ENCODE measurements around the gene OR6C2. TPM values are rescaled to one million over a fixed set of nuclear protein-coding genes. Genes with fewer than 3 reads are reported as not detected.

Gene OR6C2
- total RNA-seq, 1 experiment from 2014 or later, result not detected

DNA sequence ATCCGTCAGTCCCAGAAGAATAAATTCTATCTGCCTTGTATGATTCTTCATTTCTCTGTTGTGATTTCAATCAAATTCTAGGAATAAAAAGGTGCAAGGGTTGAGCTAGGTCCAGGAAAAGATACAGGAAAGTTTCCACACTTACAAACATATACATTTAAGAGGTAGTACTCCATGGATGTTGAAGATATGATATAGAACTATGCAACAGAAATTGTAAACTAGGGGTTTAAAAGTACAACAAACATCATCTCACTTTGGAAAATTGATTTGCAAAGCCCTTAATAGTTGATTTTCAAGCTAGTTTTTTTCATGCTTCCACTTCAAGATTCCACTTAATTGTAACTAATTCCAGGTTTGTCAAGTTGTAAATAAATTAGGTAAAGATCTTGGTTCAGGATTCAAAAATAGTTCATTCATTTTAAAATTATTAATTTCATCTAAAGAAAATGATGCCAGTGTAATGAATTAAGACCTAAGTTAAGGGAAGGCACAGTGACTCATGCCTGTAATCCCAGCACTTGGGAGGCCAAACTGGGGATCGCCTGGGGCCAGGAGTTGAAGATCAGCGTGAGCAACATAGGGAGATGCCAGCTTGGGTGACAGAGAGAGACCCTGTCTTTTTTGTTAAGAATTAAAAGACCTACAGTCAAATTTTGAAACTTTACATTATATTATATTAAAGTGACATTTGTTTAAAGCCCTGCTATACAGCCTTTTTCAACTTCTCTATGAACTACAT is 26.4 kb downstream of the OR6C2 start, which contains the start of gene OR6C70:
OR6C70 (minus strand) TSS at position 51 of the 742 bp plus-strand sequence; CDS start at position 51, 0 bp downstream.
- Mint-ChIP-seq H3K36me3 (ENCODE audit: insufficient read depth in 1 of 3, low read depth in 3 of 3) (no peaks in the 10 kb centered on the region), H3K9me3 (no peaks in the 10 kb centered on the region), H3K4me3 (no peak within 1 kb of the TSS), H3K4me1 (no peaks in the 10 kb centered on the region), H3K27me3 (ENCODE audit: low read depth) (no peaks in the 10 kb centered on the region), H3K27ac (no peak within 1 kb of the TSS)
- H2BK12ac ChIP-seq (ENCODE audit: insufficient read length, low read depth, low read length), result no peak within 1 kb of the TSS
- no peak within 1 kb of the TSS for H3K14ac ChIP-seq (ENCODE audit: insufficient read depth, low read length)
- H2BK20ac ChIP-seq (ENCODE audit: low read depth, low read length, poor library complexity, severe bottlenecking), result no peak within 1 kb of the TSS
- H3K18ac ChIP-seq (ENCODE audit: insufficient read length, low read depth, low read length), result no peak within 1 kb of the TSS
- no peak within 1 kb of the TSS for H3K4me2 ChIP-seq (ENCODE audit: insufficient read depth, insufficient read length, low read length)
- no peak within 1 kb of the TSS for H3K9ac ChIP-seq (ENCODE audit: extremely low read depth, insufficient read length, low read length)
- no peak within 1 kb of the TSS for H3T11ph ChIP-seq (ENCODE audit: low read length)
- no peak within 1 kb of the TSS for H2BK5ac ChIP-seq (ENCODE audit: insufficient read length, low read length)
- H4K91ac ChIP-seq (ENCODE audit: insufficient read length, low read depth, low read length), result no peak within 1 kb of the TSS
- no peaks in the 10 kb centered on the region for H3K79me2 ChIP-seq (ENCODE audit: insufficient read depth, low read length)
- H3K4ac ChIP-seq (ENCODE audit: low read depth, low read length), result no peak within 1 kb of the TSS
- H2AK5ac ChIP-seq (ENCODE audit: insufficient read length, low read length), result no peak within 1 kb of the TSS
- H4K8ac ChIP-seq (replicated peaks; ENCODE audit: insufficient read length, low read depth, low read length), result no peak within 1 kb of the TSS
- no peak within 1 kb of the TSS for H3K56ac ChIP-seq (ENCODE audit: insufficient read length, low read depth, low read length)
- no peak within 1 kb of the TSS for H3K27ac ChIP-seq (ENCODE audit: insufficient read length, low read depth, low read length)
- H4K20me1 ChIP-seq (ENCODE audit: control insufficient read depth, insufficient read depth, insufficient read length), result no peaks in the 10 kb centered on the region
- H3K4me1 ChIP-seq (ENCODE audit: insufficient read depth, low read length), result no peaks in the 10 kb centered on the region
- H4K5ac ChIP-seq (ENCODE audit: insufficient read length, low read depth, low read length), result no peak within 1 kb of the TSS
- no peak within 1 kb of the TSS for H2BK15ac ChIP-seq (ENCODE audit: low read depth, low read length)
- DNase-seq, result peak; percentile 29
- TF ChIP-seq, protein P1, sequence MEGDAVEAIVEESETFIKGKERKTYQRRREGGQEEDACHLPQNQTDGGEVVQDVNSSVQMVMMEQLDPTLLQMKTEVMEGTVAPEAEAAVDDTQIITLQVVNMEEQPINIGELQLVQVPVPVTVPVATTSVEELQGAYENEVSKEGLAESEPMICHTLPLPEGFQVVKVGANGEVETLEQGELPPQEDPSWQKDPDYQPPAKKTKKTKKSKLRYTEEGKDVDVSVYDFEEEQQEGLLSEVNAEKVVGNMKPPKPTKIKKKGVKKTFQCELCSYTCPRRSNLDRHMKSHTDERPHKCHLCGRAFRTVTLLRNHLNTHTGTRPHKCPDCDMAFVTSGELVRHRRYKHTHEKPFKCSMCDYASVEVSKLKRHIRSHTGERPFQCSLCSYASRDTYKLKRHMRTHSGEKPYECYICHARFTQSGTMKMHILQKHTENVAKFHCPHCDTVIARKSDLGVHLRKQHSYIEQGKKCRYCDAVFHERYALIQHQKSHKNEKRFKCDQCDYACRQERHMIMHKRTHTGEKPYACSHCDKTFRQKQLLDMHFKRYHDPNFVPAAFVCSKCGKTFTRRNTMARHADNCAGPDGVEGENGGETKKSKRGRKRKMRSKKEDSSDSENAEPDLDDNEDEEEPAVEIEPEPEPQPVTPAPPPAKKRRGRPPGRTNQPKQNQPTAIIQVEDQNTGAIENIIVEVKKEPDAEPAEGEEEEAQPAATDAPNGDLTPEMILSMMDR (conservative IDR thresholded peaks at IDR 0.05), result no peak
- no peak within 1 kb of the TSS for H2AFZ ChIP-seq (ENCODE audit: low read length)
- H3K23ac ChIP-seq (ENCODE audit: insufficient read length, low read depth, low read length), result no peak within 1 kb of the TSS
- no CpG with 5 or more reads among the region's 3 CpGs for WGBS (ENCODE audit: extremely low coverage, insufficient read length, low lambda C conversion rate)
- H3K9me3 ChIP-seq (ENCODE audit: control insufficient read depth, low read depth, low read length), result no peaks in the 10 kb centered on the region
- no peaks in the 10 kb centered on the region for H3K79me1 ChIP-seq (ENCODE audit: insufficient read depth, low read depth, low read length, poor library complexity, severe bottlenecking)
- H2BK120ac ChIP-seq (ENCODE audit: low read depth, low read length, poor library complexity, severe bottlenecking), result no peak within 1 kb of the TSS
- no peaks in the 10 kb centered on the region for H3K27me3 ChIP-seq (ENCODE audit: insufficient read depth, low read length)
- H3K23me2 ChIP-seq (ENCODE audit: insufficient read length, low read depth, low read length, poor library complexity, severe bottlenecking), result no peaks in the 10 kb centered on the region
